HG03066 (cell line): Measurements from ENCODE around the gene SLX4.
A peak's percentile ranks its signal among the peaks of the same experiment; 100 is the strongest.

Experiments
- ATAC-seq: cut with Tn5 transposase; IDR thresholded peaks from one replicate; pipeline ENCODE4 v1.9.1; 2021; ENCODE audit warnings: low read depth; ENCODE audit not compliant: unreplicated experiment

Gene SLX4

GRCh38 chr16:3583303-3584038 is 27.9 kb downstream of the SLX4 start:
- no peak for ATAC-seq

- no peak for ATAC-seq
Observed at GRCh38 chr16:3582276-3583165, 28.9 kb downstream of the SLX4 start.

DNA sequence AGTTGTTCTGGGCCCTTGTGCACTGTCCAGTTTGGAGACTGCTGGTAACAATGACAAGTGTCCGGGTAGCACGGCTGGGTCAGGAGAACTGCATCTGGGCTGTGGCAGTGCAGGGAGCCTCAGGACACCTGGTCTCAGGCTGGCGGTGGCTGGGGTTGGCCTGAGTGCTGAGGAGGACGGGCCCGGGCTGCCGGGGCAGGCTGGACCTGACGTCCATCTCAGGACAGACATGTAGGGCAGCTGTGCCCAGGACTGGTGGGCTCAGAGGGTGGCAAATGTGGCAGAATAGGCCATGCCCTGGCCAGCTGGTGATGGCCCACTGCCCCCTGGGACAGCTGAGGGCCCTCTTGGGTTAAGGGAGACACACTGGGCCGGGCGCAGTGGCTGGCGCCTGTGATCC is 30.0 kb downstream of the SLX4 start:
- no peak for ATAC-seq

DNA sequence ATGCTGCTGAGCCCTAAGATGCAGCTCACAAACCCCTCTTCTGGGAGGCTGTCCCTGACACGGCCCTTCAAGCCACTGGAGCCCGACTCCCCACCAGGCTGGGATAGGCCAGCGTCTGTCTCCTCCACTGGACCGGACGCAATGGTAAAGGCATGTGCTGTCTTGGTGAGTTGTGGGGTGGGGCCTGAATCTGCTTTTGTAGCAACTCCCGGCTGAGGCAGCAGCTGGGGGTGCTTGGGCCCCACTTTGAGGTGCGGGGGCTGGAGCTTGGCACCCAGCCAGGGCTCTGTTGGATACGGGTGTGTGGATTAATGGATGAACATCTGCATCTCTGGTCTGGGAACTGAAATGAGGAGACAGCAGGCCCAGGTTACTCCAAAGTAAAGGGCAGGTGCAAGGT is 30.7 kb downstream of the SLX4 start:
- no peak for ATAC-seq

DNA sequence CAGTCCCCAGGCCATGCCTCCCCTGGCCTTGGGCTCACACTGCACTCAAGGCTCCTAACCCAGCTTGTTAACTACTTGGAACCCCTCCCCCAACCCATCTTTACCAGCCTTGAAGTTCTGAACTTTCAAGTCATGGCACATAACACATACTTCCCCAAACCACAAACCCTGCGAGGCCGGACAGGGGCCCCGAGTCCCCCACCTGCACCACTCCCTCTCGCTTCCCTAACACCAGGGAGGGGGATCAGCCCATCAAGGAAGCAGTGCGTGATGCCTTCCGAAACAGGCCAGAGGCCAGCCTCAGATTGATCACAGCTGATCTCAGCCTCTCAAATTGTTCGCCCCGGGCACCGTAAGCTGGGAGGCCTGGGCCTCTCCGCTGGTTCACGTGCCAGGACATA is 31.2 kb downstream of the SLX4 start:
- no peak for ATAC-seq

DNA sequence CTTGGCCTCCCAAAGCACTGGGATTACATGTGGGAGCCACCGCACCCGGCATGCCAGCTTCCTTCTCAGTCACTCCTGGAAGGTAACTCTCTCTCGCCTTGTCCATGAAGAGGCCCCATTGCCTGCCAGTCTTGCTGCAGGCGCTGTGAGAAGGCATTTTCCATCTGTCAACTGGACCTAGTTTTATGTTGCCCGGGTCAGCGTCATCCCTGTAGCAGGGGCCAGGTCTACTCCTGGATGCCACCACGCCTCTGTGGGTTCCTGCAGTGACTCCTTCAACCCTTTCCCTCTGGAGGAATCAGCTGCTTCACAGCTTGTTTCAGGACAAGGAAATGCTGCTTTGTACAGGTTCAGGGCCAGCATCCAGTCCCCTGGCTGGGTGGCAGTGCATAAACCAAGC is 31.6 kb downstream of the SLX4 start:
- no peak for ATAC-seq

DNA sequence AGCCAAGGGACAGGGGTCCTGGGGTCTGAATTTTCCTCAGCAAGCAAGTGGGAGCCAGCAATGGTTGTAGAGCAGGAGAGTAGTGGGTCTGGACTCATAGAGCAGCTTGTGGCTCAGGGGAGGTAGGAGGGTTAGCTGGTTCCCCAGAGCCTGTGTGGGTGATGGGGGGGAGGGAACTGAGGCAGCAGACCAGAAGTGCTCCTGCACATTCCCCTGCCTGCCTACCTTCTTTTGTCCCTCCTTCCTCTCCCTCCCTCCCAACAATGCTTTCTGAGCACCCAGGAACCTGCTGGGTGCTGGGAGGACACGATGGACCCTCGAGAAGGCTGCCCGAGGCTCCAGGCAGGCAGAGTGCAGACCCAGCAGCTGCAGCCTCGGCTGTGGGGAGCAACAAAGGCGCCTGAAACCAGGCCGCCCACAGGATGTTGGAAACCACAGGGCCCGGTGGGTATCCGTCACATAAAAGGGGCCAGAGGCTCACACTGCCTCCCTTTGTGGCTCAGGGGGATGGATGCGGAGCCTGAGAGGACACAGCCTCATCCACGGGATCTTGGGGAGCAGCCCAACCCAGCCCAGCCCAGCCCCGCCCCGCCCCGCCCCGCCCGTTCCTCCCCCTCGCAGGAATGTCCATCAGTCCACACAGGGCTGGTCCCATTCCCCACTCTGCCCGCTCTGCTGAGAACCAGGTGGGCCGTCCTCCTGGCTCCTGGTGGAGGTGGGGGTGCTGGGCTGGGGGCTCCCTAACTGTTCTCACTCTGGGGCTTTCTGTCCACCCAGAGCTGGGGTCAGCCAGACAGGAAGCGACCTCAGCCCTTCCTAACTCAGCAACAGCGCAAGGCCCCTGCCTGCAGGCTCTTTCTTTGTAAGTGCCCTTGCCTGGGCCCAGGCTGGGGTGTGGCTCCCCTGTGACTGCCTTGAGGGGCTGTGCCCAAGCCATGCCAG is 32.5 kb downstream of the SLX4 start:
- ATAC-seq, result peak; percentile 70

DNA sequence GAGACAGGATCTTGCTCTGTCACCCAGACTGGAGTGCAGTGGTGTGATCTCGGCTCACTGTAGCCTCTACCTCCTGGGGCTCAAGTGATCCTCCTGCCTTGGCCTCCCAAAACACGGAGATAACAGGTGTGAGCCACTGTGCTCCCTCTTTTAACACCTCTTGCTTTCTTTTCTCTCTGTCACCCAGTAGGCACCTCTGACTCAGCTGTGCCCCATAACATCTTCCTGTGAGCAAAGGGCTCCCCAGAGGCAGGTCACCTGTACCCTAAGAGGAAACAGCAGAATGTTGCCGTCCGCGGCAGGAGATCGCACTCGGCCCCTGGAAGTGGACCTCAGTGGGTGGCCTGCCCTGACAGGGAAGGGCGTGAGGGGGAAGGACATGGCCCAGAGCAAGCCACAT is 33.3 kb downstream of the SLX4 start:
- ATAC-seq, result no peak

GRCh38 chr16:3577302-3577752 is 34.1 kb downstream of the SLX4 start, which contains the start of gene NLRC3:
Gene NLRC3, minus strand, starts transcription at chr16:3577403. Its CDS starts 12,367 bp downstream, at chr16:3565036.
- ATAC-seq, result no peak

- ATAC-seq, result no peak
Observed at GRCh38 chr16:3576211-3576610, 35.2 kb downstream of the SLX4 start.

GRCh38 chr16:3575491-3575890 is 35.9 kb downstream of the SLX4 start:
- no peak for ATAC-seq

GRCh38 chr16:3574195-3574594 is 37.2 kb downstream of the SLX4 start:
- ATAC-seq, result no peak

GRCh38 chr16:3573146-3573815 is 38.1 kb downstream of the SLX4 start:
- ATAC-seq, result no peak

DNA sequence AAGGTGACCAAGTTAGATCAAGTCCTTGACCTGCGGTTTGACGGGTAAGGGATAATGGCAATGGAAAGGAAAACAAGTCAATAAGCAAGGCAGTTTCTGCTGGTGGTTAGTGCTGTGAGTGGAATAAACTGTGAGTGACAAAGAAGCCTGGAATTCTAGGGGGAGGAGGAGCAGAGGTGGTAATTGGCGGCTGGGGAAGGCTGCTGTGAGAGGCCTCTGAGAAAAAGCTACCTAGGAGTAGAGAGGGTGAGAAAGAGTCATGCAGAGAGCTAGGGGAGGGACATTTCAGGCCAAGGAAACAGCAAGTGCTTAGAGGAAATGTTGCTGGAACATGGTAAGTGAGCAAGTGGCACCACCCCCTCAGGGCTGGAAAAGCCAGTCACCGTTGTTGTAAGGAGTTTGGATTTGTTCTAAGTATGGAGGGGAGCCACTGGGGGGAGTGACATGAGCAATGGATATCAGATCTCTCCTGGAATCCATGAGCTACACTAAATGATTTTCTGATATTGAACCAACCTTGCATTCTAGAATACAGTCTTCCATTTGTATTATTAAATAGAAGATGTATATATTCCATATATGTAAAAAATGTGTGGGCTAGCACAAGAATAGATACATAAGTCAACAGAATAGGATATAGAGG is 40.9 kb downstream of the SLX4 start:
- ATAC-seq, result no peak

DNA sequence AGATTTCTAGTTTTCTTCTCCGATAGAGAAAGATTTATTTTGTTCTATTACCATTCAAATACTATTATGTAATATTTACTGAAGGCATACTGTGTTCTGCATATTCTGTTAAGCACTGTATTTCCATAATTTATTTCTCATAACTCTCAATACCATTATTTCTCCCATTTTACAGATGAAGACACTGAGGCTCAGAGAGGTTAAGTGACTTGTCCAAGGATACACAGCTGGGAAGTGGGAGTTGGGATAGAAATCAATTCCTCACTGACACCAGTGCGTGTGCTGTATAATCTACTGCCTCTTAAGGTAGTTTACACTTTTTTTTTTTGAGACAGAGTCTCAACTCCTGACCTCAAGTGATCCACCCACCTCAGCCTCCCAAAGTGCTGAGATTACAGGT is 41.6 kb downstream of the SLX4 start:
- no peak for ATAC-seq

GRCh38 chr16:3566990-3567389 is 44.4 kb downstream of the SLX4 start:
- no peak for ATAC-seq

- ATAC-seq, result no peak
Observed at GRCh38 chr16:3564889-3565141, 46.6 kb downstream of the SLX4 start.

DNA sequence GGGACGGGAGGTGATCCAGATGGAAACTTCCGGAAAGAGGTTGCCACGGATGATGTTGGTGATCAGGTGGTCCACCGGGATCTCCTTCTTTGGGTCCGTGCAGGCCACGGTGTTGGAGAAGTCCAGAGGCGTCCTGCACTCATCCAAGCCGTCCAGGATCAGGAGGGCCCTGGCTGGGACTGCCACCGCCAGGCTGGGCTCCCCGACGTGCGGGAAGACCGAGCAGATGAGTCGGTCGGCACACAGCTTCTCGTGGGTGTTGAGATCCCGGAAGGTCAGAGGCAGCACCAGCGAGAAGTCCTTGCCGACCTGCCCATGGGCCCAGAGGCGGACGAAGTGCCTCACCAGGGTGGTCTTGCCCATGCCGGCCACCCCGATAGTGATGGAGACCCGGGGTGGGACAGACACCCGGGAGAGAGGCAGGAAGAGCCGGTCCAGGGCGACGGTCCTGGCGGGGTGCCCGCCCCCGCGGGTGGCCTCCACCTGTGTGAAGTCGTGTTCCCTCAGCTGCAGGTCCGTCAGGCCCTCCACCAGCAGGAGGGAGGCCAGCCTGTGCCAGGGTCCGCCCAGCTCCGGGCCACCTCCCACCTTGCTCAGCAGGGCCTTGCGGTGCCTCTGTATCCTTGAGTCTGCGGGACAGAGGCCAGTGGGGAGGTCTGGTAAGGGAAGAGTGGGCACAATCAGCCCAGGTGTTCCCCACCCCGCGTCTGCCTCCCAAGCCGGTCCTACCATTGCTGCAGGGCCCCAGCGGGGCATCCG is 47.1 kb downstream of the SLX4 start:
- no peak for ATAC-seq

DNA sequence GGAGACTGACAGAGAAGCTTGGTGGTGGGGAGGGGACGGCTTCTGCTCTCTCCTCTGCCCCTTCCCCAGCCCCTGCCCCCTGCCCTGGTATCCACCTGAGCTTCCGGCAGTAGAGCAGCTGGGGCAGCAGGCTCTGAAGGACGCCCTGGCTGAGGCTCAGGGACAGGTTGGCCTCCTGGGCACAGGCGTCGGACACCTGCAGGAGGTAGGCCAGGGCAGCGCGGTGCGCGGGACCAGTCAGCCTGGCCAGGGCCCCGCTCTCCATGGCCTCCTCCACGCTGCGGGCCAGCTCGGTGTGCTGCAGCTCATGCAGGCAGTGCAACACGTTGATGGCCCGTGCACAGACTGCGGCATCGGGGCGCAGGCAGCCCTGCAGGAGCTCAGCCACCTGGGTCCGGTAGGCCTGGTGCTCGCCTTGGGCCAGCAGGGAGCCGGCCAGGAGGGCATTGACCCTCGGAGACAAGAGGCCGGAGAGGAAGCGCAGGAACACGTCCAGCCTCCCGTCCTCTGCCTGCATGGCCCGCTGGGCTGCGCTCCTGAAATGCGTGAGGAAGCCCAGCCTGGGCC is 48.4 kb downstream of the SLX4 start:
- ATAC-seq, result no peak
